ENCODE measurements around the gene NOL3. TPM values are rescaled to one million over a fixed set of nuclear protein-coding genes. Genes with fewer than 3 reads are reported as not detected.
"Not testable (repeated sequence)": the region's sequence is repeated elsewhere in the genome, so short reads cannot be mapped to it uniquely, and the experiment has no call there.

The NOL3 gene
- total RNA-seq (2014; rRNA removed; shearing (Covaris generic)) = 9.5 and 14.7 TPM in 2 replicates

DNA sequence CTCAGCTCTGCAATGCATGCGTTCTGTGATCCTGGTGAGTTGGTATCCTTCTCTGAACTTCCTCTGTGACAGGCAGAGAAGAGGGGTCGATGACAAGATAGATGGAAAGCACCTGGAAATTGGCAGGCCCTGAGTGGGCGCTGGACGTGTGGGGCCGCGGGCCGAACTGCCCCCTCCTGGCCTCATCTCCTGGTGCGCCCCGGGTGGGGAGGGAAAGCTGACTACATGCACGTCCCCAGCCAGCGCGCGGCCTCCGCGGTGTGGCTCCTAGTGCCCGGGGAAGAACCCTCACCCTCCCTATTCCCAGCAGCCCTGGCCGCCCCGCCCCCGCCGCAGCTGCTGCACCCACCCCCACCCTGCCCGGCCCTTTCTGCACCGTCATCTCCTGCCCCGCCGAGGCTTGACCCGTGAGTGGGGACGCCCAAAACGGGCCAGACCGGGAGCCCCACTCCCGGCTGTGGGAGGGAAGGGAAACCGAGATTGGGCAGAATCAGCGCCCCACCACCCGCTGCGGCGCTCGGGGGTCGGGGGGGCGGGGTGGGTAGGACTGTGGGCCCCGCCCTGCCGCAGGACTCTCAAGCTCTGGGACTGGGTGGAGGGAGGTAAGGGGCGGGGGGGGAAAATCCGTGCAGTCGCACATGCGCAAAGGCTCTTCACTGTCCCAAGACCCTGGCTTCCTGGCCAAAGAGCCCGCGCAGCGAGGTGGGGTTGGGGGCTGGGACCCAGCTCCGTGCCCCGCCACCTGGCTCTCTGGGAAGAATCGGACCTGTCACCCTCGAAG is at the start of gene NOL3:
Gene NOL3, plus strand, starts transcription at position 371 of the 781 bp plus-strand sequence.
- peak; percentile 82 for DNase-seq (ENCODE audit: low read depth)

GRCh38 chr16:67122799-67123198 is 47.5 kb upstream of the NOL3 start:
- DNase-seq (ENCODE audit: low read depth) = not testable (repeated sequence)

GRCh38 chr16:67128417-67128816 is 41.9 kb upstream of the NOL3 start:
- DNase-seq (ENCODE audit: low read depth) = no peak

DNA sequence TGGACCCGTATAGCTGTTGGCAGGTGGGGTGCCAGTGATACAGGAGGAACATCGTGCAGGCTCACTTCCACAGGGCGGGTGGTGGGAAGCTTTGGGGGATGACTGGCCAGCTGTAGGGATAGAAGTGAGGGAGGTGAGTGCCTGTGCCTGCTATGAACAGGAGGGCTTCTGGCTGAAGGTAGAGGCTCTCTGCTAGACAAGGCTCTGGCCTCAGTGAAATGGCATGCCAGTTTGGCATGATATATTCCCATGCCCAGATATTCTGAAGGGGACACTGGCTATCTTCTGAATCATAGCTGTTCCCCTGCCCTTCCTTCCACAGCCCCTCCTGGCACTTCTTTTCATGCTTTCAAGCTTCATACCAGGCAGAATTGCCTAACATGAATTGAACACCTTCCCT is 41.5 kb upstream of the NOL3 start:
- no peak for DNase-seq (ENCODE audit: low read depth)

GRCh38 chr16:67129422-67129821 is 40.9 kb upstream of the NOL3 start:
- no peak for DNase-seq (ENCODE audit: low read depth)

DNA sequence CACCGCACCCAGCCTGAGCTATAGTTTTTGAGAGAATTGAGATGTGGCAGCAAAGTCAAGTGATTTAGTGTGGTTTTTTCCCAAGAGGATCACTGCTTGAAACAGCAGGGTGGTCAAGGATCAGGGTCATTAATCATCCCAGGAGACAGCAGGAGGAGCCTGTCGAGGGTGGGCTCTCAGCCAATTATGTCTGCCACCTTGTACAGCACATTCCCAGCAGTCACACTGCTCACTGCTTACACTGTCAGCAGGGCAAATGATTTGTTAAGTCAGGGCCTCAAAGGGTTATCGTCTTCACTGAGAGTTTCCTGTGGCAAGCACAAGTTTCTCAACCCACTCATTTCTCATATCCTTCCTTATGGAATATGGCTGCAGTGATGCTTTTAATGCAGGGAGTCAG is 32.7 kb upstream of the NOL3 start:
- no peak for DNase-seq (ENCODE audit: low read depth)

DNA sequence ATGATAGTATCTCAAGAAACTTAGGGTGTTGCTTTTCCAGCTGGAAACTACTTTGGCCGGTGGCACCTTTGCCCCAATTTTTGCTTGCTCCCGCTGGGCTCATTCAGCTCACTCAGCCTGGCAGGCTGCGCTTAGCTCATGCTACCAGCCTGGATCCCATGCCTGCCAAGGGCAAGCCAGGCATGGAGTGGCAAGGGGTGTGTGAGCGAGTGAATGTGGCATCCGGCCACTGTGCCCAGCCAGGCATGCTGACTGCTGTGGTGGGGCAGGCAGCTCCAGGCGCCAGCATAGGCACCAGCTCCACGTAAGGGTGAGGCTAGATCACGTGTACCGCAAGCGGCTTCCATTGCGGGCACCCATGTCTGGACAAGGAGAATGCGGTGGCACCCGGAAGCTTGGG is 28.9 kb upstream of the NOL3 start:
- no peak for DNase-seq (ENCODE audit: low read depth)

DNA sequence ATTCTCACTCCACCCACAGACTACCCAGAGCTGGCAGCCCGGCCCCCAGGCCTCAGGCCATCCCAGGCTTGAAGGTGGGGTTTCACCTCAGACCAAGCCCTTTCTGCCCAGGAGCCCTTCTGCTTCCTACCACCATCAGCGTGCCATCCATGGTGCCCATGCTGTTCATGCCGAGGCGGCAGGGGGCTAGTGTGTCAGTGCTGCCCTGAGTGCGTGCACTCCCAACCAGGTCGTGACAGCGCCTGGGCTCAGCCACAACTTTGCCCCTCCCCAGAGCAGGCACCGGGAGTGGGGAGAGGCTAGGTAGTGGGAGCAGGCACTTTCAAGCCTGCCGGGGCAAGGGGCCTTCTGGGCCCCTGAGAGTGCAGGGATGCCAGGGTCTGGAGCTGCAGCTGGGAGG is 28.0 kb upstream of the NOL3 start:
- no peak for DNase-seq (ENCODE audit: low read depth)

DNA sequence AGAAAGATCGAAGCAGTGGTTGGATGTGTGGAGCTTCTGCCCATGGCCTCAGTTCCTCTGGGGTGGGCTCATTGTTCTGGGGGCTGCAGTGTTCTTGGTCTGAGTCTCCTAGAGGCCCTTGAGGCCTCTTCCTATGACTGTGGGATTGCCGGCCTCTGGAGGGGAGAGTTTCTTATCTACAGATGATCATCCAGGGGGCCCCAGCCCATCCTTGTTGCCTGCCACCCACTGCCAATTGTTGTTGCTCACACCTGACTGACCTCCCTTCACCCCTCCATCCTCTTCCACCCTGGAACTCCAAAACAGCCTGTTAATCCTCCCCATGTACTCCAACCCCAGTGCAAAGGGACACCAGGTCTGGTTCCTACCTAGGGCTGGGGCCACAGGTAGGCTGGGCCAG is 25.4 kb upstream of the NOL3 start:
- DNase-seq (ENCODE audit: low read depth) = no peak

DNA sequence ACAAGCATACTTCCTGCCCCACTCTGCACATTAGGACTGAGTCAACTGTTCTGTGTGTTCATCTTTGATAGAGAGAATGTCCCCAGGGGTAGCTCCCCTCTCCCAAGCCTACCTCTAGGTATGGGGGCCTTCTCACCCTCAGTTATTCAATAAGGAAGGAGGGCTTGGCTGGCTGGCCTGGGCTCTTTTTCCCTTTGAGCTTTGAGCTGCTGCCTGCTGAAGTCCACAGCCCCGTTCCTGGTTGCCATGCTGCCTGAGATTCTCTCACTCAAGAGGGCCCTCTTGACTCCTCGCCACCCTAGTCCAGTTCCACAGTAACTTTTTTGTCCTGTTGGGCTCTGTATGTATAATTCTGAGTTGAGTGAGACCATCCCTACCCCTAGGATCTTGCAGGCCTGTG is 24.6 kb upstream of the NOL3 start:
- DNase-seq (ENCODE audit: low read depth) = no peak

DNA sequence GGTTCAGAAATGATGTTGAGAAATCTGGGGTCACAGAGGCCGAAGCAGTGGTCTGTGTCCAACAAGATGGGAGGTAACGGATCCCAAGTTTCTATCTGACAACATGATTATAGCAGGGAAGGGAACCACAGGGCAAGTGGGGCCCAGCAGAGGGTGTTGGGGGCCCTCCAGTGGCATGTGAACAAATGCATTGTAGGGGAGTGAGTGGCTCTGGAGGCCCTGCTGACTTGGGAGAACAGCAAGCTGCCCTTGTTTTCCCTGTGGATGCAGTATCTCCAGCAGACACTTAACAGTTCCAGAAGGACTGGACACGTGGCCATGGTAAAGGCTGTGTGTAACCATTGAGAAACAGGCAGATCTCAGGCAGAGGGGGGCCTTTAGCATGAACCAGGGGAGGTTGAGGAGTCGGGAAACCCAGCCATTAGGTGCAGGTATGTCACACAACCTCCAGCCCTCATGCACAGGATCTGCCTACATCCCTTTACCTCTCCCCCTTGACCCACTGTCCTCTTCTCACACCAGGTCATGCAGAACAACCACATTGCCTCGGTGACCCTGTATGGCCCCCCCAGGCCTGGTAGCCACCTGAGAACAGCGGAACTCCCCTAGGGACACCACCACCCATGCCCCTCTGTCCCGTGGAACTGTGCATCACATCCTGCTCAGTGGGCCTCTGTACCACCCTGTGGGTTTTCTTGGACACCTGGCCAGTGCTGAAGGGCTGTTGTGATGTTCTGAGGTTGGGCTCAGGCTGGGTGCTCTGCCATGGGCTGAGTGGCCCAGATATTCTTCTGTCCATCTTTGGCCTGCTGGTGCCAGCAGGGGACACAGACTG is 23.6 kb upstream of the NOL3 start:
- DNase-seq (ENCODE audit: low read depth) = no peak

- DNase-seq (ENCODE audit: low read depth) = no peak
These were observed 22.7 kb upstream of the NOL3 start for GRCh38 chr16:67147437-67148140.

GRCh38 chr16:67148221-67148620 is 22.1 kb upstream of the NOL3 start:
- no peak for DNase-seq (ENCODE audit: low read depth)

- DNase-seq (ENCODE audit: low read depth) = no peak
These were observed 21.6 kb upstream of the NOL3 start for GRCh38 chr16:67148656-67149275.

GRCh38 chr16:67149276-67150046 is 20.9 kb upstream of the NOL3 start:
- no peak for DNase-seq (ENCODE audit: low read depth)

DNA sequence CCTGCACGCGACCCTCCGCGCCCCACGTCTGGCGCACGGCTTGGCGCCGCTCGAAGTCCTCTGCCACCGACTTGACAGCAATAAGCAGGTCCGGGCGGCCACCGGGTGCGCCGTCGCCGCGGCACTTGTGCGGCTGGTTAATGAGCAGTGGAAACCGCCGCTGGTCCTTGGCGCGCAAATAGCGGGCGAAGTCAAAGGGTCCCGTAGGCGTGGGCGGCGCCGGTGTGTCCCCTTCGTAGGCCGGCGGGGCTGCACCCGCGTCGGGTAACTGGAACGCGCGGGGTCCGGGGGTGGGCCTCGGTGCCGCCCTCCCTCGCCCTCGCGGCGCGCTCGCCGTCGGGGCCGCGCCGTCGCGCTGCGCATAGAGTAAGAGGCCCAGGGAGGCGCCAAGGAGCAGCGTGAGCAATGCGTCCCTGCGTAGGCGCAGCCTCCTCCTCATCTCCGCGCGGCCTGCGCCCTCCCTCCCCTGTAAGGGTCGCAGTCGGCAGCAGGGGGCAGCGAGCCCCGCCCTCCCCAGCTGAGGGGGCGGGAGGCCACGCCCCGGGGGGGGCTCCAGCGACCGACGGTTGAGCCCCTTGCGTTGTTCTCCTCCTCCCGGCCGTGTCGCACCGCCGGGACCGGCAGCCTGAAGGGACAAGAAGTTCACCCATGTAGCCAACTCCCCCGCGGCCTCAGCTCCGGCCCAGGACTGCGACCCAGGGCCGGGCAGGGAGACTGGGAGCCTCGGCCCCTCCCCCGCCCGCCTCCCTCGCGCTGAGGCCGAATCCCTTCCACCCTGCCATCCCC is 20.1 kb upstream of the NOL3 start:
- DNase-seq (ENCODE audit: low read depth) = no peak

DNA sequence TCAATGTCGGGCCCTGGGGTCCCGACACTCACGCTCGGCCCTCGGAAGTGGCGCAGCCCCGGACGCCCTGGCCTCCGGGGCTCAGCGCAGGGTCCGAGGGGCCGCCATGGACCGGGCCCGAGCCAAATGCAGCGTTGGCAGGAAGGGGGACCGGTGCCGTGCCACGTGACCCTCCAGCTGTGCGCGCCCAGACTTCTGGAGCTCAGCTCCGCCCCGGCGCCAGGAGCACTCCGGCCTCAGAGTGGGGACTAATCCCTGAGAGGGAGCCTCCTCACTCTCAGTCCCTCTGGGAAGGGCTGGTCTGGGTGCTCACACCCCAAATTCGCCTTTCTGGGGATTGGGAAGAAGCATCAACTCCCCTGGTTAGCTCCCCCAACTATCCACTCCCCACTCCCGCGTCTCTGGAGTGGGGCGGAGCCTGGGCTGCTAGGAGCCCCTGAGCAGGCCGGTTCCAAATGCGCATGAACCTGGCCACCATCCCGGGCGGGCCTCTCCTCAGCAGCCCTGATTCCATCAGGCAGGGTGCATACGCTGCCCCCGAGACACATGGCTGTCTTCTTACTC is 19.4 kb upstream of the NOL3 start, which contains the start of gene B3GNT9:
Gene B3GNT9, minus strand, starts transcription at position 166 of the 564 bp plus-strand sequence. CDS start 513 bp downstream, outside the sequence.
- DNase-seq (ENCODE audit: low read depth) = peak; percentile 78

GRCh38 chr16:67151431-67152097 is 18.8 kb upstream of the NOL3 start:
- DNase-seq (ENCODE audit: low read depth) = no peak

DNA sequence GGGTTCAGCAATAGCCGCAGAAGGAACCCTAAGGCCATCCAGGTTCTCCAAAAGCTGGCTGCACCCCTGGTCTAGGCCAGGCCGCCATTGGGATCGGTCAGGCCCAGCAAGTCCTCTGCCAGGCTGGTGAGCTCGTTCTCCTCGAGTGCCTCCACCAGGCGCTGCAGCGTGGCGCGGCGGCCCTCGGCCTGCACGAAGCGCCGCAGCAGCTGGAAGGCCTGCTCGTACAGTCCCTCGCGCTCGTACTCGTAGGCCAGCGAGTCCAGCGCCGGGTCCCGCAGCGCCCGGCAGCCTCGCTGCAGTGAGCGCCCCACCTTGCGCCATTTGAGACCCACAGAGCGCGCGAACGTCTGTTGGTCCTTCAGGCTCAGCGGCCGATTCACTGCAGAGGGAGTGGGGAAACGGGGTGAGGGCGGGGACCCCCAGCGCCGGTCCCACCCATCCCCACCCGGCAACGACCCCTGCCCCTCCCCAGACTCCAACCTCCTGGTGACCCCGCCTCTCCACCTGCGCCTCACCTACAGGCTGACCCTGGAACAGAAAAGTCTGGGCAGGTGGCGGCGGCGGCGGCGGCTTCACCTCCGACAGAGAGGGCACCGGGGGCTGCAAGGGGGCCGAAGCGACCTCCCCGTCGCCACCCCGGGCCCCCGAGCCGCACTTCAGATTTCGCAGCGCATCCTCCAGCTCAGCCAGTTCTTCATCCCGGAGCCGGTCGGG is 15.6 kb upstream of the NOL3 start:
- no peak for DNase-seq (ENCODE audit: low read depth)
